Esophagus squamous epithelium (tissue), 4 donors: ENCODE measurements around the gene DLGAP1.

ENCODE experiments used
- POLR2A ChIP-seq, 4 donors: fragments of 450-650 bp; IDR thresholded peaks; one replicate each; pipeline ENCODE4 v1.6.1; 2017; ENCODE audit warnings: antibody characterized with exemption in 4 of 4, mild to moderate bottlenecking in 4 of 4, moderate library complexity in 3 of 4
- TF ChIP-seq, protein P1 (sequence below), 6 experiments: fragments of 450-650 bp in 4 of 6; fragments of 200-600 bp in 2 of 6; sonication (generic) in 2 of 6; IDR thresholded peaks; one replicate each; pipeline ENCODE4 v1.5.1; 2016 to 2019; ENCODE audit warnings: antibody characterized with exemption in 6 of 6, mild to moderate bottlenecking in 4 of 6, moderate library complexity in 4 of 6

DNA sequence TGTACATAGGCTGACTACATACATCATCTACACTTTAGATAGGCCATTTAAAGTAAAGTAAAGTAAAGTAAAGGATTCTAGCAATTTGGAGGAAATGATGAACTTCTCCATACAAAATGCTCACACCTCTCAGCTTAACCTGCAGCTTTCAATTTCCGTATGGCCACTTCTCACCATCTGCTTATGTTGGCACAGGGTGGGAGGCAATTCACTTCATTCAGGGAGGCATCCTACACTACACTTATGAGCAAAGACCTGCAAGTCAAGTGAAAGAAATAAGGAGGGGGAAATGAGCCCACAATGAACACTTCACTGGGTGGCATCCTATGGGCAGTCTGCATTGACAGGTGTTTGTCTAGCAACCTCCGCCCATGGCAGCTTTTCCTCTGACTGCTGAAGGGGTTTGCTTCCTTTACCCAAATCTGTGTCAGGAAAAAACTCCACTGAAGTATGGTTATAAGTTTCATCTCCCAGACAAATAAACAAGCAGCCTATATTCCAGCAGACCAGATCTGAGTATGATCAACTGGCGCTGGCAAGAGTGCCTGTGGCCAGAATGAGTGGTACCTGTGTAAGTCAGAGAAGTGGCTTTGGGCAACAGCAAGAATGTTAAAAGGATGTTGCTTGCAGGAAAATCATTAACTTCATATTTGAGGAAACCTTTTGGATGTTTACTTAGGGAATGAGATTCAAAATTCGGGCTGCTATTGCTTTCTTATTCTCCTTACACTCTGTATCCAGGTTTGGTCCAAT is 556.1 kb downstream of the DLGAP1 start:
- TF ChIP-seq POLR2A (IDR thresholded peaks at IDR 0.05): no peak
- TF ChIP-seq, protein P1, sequence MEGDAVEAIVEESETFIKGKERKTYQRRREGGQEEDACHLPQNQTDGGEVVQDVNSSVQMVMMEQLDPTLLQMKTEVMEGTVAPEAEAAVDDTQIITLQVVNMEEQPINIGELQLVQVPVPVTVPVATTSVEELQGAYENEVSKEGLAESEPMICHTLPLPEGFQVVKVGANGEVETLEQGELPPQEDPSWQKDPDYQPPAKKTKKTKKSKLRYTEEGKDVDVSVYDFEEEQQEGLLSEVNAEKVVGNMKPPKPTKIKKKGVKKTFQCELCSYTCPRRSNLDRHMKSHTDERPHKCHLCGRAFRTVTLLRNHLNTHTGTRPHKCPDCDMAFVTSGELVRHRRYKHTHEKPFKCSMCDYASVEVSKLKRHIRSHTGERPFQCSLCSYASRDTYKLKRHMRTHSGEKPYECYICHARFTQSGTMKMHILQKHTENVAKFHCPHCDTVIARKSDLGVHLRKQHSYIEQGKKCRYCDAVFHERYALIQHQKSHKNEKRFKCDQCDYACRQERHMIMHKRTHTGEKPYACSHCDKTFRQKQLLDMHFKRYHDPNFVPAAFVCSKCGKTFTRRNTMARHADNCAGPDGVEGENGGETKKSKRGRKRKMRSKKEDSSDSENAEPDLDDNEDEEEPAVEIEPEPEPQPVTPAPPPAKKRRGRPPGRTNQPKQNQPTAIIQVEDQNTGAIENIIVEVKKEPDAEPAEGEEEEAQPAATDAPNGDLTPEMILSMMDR (IDR thresholded peaks at IDR 0.05): no peak
